HG02623 (cell line): ENCODE results near the gene CACNB3.
"Not testable (repeated sequence)": the region's sequence is repeated elsewhere in the genome, so short reads cannot be mapped to it uniquely, and the experiment has no call there.

Experiments used
- ATAC-seq: cut with Tn5 transposase; IDR thresholded peaks from one replicate; pipeline ENCODE4 v1.9.1; 2021; ENCODE audit warnings: moderate library complexity; ENCODE audit not compliant: unreplicated experiment

Gene CACNB3

GRCh38 chr12:48816143-48816854, 2.0 kb upstream of the CACNB3 start:
- no peak for ATAC-seq

- ATAC-seq = no peak
These were observed 715 bp downstream of the CACNB3 start for GRCh38 chr12:48818831-48819590.

DNA sequence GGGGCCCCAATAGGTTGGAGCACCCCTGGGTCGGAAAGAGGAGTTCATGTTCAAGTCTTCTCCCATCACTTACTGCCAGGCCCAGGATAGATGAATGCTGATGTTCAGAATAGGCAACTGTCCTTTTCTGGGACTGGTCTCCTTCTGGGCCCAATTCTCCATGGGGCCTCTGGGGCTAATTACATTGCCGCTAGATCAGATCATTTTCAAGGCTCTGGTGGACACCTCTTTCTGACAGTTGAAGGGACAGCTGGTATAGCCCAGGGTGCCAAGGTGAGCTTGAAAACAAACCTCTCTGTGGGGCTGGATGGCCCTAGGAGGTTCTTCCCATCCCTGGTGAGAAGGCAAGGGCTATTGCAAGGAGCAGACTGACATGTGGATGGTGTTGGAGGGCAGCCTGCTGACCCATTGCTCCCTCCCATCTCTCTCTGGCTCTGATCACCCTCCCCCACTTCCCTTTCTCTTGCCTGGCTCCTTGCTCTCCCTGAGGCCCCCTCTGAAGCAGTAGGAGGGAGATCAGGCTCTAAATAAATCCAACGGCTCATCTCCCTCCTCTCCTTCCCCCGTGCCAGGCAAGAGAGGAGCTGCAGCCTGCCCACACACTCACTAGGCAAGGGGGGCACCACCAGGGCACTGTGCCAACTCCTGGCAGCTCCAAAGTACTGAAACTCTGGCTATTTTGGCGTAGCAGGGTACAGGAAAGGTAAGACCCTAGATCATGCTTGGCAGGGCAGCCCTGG, 1.9 kb downstream of the CACNB3 start:
- no peak for ATAC-seq

- no peak for ATAC-seq
These were observed 3.8 kb downstream of the CACNB3 start for GRCh38 chr12:48822139-48822538.

DNA sequence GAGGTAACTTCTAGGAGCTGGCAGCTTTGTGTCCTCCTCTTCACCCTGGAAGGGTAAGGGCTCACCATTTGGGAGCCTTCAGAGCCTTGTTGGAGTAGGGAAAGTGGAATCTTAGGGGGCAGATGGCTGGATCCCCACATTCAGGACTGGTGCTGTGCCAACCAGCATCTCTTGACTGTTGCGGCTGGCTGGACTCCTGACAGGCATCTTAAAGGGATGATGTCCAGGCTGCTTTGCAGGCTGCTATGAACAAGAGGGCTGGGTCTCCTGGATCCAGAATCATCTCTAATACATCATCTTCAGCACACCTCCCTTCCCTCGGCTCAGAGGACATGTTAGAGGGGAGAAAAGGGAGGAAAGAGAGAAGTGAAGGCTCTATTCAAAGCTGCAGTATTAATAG, 4.4 kb downstream of the CACNB3 start:
- ATAC-seq = no peak

DNA sequence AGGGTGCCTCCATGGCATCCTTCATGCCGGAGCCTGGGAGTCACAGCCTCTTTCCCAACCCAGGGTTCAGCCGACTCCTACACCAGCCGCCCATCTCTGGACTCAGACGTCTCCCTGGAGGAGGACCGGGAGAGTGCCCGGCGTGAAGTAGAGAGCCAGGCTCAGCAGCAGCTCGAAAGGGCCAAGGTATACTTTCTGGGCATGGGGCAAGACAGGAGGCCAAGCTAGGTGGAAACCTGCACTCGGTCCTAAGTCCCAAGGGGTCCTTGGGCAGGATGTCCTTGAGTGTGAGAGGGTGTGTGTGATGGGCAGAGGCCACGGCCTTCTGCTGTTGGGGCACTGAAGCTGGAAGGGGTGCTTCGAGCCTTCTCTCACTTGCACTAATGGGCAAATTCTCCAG, 5.0 kb downstream of the CACNB3 start:
- no peak for ATAC-seq

DNA sequence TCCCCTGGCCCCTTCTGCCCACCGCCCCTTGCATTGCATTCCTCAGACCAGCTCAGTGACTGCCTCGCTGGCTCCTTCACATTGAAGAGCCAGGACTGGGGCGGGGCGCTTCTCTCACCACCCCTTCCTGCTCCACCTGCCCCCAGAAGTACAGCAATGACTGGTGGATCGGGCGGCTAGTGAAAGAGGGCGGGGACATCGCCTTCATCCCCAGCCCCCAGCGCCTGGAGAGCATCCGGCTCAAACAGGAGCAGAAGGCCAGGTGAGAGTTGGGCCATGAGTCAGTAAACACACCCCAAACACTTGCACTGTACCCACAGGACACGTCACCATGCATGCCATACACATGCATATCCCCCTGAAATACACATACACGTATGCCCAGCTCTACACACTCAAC, 5.8 kb downstream of the CACNB3 start:
- no peak for ATAC-seq

GRCh38 chr12:48824905-48825304, 6.6 kb downstream of the CACNB3 start:
- no peak for ATAC-seq

- no peak for ATAC-seq
These were observed 8.0 kb downstream of the CACNB3 start for GRCh38 chr12:48826209-48826855.

DNA sequence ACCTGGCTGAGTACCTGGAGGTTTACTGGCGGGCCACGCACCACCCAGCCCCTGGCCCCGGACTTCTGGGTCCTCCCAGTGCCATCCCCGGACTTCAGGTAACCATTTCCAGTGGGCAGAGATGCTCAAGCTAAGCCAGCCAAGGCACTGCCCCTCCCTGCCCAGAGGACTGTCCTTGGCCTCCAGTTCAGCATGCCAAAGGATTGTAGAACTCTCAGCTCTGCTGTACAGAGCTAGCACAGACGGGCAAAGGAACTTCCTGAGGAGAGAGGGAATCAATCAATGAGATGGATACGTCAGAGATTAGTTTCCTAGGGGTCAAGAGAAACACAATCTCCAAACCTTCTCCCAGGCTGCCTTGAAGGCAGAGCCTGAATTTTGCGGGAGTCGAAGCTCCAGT, 8.7 kb downstream of the CACNB3 start:
- ATAC-seq = no peak

- no peak for ATAC-seq
These were observed 9.3 kb downstream of the CACNB3 start for GRCh38 chr12:48827513-48828096.

- no peak for ATAC-seq
These were observed 10.0 kb downstream of the CACNB3 start for GRCh38 chr12:48828293-48828692.

DNA sequence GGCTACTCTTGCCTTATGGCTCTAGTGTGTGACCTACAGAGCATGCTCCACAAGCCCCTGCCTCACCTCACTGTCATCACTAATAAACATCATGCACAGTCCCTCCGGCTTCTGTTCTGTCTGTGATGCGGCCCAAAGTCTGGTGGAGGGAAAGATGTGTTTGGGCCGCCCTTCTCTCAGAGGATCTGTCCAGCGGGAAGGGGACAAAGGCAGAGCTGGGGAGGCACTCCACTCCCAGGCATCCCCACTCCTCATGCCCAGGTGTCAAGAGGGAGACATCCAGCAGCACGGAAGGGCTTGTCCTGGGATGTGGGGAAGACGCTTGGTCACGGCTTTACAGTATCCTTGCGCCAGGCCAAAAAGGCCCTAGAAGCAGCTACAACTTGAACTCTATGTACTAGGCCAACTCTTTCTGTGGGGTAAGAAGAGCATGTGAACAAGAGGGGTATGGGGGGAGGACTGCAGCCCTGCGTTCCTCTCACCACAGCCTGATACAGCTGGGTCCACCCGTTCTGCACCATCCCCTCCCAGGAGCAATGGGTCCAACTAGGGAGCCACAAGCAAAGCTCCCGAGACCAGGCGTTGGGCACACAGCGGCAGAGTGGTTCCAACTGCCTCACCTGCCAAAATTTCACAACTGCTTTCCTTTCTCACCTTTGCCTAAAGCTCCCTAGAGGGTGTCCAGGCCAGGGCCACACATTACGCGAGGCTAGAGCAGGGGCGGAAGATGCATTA, 10.7 kb downstream of the CACNB3 start:
- no peak for ATAC-seq

DNA sequence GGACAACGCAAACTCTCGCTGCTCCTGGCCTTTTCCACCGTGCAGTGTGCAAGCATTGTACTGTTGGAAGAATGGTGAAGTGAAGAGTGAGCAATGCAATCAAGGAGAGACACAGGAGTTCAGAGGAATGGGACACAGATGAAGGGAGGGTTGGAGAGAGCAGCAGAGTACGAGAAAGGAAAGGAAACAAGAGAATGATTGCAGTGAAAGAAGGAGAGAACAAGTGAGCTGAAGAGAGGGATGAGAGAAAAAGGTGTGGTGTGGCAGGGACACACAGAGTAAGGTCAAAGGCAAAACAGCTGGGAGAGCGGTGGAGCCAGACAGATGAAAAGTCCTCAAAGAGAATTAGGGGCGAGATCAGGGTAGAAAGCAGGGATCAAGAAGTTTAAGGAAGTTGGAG, 13.0 kb downstream of the CACNB3 start:
- no peak for ATAC-seq

DNA sequence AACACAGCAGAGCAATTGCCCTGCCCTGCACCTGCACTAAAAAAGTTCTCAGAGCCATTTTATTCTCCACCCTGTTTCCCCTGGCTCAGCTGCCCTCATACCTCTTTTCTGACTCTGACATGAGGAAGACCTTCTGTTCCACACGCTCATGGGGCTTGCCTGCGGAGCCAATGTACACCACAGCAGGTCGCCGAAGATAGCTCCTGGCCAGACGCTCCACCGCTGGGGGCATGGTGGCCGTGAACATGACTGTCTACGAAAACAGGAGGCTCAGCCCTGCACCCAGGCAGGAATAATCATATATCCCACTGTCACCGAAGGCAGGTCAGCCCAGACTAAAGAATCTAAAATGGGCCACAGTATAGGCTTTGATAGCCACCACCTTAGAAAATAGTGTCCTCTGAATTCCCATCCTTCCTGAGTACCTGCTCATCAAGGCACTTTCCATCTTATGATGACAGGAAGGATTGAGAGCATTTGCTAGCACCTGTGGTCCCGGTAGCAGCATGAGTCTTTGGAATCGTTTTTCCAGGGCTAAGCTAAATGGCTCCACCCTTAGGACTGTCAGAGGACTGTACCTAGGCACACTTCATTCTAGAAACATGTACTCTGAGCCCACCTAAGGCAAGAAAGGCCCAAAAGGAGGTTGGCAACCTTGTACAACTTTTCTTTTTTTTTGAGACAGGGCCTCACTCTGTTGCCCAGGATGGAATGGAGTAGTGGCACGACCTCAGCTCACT, 14.2 kb downstream of the CACNB3 start:
- ATAC-seq = no peak

GRCh38 chr12:48838048-48838447, 19.8 kb downstream of the CACNB3 start:
- ATAC-seq = no peak

DNA sequence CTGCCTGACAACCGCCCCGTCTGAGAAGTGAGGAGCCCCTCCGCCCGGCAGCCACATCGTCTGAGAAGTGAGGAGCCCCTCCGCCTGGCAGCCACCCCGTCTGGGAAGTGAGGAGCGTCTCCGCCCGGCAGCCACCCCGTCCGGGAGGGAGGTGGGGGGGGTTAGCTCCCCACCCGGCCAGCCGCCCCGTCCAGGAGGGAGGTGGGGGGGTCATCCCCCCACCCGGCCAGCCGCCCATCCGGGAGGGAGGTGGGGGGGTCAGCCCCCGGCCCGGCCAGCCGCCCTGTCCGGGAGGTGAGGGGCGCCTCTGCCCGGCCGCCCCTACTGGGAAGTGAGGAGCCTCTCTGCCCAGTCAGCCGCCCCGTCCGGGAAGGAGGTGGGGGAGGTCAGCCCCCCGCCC, 23.7 kb downstream of the CACNB3 start:
- ATAC-seq = not testable (repeated sequence)

DNA sequence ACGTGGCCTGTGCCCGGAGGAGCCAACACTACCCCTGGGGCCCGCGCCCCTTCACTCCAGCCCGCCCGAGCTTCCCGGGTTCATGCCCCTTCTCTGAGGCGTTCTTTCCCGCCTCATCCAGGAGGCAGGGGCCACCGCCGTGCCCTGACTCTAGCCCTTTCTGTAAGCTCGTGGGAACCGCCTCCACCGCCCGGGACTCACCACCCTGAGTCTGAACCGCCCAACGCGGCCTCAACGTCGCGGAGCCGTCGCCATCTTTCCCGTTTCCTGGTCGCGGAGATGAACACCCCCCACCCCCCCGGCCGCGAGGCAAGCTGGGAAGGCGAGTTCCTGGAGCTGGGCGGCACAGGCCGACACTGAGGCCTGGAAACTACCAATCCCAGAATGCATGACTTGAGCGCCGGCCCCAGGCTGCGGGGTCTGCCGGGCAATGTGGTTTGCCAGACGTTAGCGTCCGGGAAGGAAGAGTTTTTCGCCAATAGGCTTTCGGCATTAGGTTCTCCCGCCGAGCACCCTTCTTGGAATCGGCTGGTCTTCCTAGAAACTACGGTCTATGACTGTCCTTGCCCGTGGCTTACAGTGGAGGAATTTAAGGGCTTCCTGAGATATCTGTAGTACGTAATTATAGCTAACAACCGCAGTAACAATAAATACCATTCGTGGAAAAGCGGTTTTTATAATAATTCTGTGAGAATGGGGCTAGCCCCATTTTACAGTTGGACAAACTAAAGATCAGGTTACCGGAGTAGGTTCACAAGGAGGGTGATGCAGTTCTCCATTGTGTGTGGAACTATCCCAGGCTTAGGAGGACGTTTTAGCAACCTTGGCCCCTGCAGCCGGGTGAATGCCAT, 33.8 kb downstream of the CACNB3 start, which contains the start of gene DDX23:
DDX23 (minus strand) TSS at position 281 of the 851 bp plus-strand sequence. CDS start 6,381 bp downstream, outside the sequence.
- ATAC-seq = peak; percentile 94
